Measurements from ENCODE around the gene MFSD8. TPM values are rescaled to one million over a fixed set of nuclear protein-coding genes. Genes with fewer than 3 reads are reported as not detected.

MFSD8 gene, protein sequence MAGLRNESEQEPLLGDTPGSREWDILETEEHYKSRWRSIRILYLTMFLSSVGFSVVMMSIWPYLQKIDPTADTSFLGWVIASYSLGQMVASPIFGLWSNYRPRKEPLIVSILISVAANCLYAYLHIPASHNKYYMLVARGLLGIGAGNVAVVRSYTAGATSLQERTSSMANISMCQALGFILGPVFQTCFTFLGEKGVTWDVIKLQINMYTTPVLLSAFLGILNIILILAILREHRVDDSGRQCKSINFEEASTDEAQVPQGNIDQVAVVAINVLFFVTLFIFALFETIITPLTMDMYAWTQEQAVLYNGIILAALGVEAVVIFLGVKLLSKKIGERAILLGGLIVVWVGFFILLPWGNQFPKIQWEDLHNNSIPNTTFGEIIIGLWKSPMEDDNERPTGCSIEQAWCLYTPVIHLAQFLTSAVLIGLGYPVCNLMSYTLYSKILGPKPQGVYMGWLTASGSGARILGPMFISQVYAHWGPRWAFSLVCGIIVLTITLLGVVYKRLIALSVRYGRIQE
- total RNA-seq = 19.3 and 20.6 TPM in 2 replicates

GRCh38 chr4:127965062-127965802 is at the start of gene MFSD8, which contains the start of gene ABHD18:
TSS of gene MFSD8 (minus strand) at chr4:127965173. CDS start at chr4:127965133, 40 bp downstream.
TSS of gene ABHD18 (plus strand) at chr4:127965406. CDS start at chr4:127982956, 17,550 bp downstream.

DNA sequence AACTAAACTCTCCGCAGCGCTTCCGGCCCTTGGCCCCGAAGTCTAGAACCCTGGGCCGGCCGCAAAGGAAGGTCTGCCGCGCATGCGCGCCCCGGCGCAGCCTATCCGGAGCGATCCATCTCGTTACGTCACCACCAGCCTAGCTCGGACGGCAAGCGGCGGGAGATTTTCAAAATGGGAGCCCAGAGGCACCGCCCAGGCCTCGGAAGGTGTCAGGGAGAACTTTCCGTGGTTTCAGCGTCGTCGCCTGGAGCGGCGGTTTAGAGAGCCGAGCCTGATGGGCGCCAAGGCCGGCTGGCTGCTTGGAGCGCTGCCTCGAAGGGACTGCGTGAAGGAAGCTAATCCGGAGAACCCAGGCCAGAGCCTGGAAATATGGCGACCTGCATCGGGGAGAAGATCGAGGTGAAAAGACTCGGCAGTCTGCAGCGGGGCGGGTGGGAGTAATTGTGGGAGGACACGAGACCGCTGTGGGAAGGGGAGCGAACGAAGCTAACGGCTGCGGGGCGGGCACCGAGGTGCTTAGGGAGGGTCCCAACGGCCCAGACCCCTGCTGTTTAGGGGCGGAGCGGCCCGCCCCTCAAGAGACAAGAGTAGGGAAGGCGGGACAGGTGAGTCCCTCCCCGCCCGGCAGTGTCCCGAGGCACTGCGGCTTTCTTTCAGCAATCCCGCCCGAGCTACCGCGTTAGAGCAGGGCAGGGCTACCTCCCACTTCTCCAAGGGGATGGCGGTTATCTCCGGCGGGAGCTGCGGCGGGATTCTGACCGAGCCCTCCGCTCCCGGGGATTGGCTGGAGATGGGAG is 84.0 kb downstream of the MFSD8 start, which contains the start of gene PLK4:
Gene PLK4 (plus strand): TSS at position 131 of the 800 bp plus-strand sequence. CDS start 242 bp downstream, at position 373.

Small RNAs within 50 kb of the gene (small RNA-seq; reads per million reads assigned to genes)
- gene RNU6-583P = not detected

Other genes starting within 250 kb of the MFSD8 start
- gene SLC25A31, start 234.8 kb downstream of the MFSD8 start, total RNA-seq = not detected in 2 replicates
- gene HSPA4L, start 182.9 kb downstream of the MFSD8 start, total RNA-seq = 7.8 and 14.4 TPM in 2 replicates
- gene PLK4, start 84.3 kb downstream of the MFSD8 start, total RNA-seq = 5.2 and 13.3 TPM in 2 replicates
- gene ABHD18, start 233 bp upstream of the MFSD8 start, total RNA-seq = 7.5 and 9.2 TPM in 2 replicates
- 17.3 and 23.6 TPM in 2 replicates for gene LARP1B, start 96.1 kb upstream of the MFSD8 start, total RNA-seq